ENCODE measurements around the gene TSHZ2.

TSHZ2 gene

GRCh38 chr20:52992632-52993031 is 20.5 kb downstream of the TSHZ2 start:
- Histone ChIP-seq H3K9ac (ENCODE audit: low read length in 5 of 5) (no peak overlapping the region), H3K4me1 (ENCODE audit: control insufficient read depth in 5 of 5, insufficient read depth in 5 of 5, low read length in 5 of 5) (peaks cover 0 to 35% (median 13%) of the 10 kb centered on the region in 5 donors), H3K36me3 (ENCODE audit: control insufficient read depth in 5 of 5, insufficient read depth in 5 of 5, low read length in 5 of 5) (peaks cover 0 to 5% (median 0%) of the 10 kb centered on the region in 5 donors), H3K27ac (ENCODE audit: low read depth, low read length) (peak overlapping the region; percentile 64), H3K27me3 (ENCODE audit: control insufficient read depth in 5 of 5, insufficient read depth in 4 of 5, low read length in 5 of 5) (no peaks in the 10 kb centered on the region), H3K9me3 (ENCODE audit: control insufficient read depth in 5 of 5, low read length in 5 of 5) (no peaks in the 10 kb centered on the region), H3K4me3 (ENCODE audit: low read depth in 1 of 5, low read length in 5 of 5) (no peak overlapping the region)

DNA sequence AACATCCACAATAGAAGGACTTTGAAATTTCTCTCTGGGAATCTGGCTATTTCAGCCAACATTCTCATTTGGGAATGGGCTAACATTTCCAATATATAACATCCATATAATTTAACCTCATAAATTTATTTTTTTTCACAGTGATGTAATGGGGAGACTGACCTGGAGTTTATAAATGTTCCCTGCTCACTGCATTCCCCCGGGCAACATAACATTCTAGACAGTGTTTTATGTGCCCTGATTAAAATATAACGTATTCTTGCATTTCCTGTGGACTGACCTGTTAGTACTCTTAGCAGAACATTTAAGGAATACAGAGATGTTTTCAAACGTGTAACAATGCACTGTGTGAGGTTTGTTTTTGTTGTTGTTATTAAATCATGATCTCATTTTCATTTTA is 20.9 kb downstream of the TSHZ2 start:
- no peaks in the 10 kb centered on the region for H3K27me3 ChIP-seq (ENCODE audit: control insufficient read depth in 5 of 5, insufficient read depth in 4 of 5, low read length in 5 of 5)
- H3K4me3 ChIP-seq (ENCODE audit: low read depth in 1 of 5, low read length in 5 of 5): no peak overlapping the region
- H3K27ac ChIP-seq (ENCODE audit: low read depth, low read length): peak overlapping the region; percentile 64
- peak overlapping the region in 1 of 5 donors; percentile 7 for H3K9ac ChIP-seq (ENCODE audit: low read length in 5 of 5)
- peaks cover 0 to 35% (median 13%) of the 10 kb centered on the region in 5 donors for H3K4me1 ChIP-seq (ENCODE audit: control insufficient read depth in 5 of 5, insufficient read depth in 5 of 5, low read length in 5 of 5)
- peaks cover 0 to 5% (median 0%) of the 10 kb centered on the region in 5 donors for H3K36me3 ChIP-seq (ENCODE audit: control insufficient read depth in 5 of 5, insufficient read depth in 5 of 5, low read length in 5 of 5)
- H3K9me3 ChIP-seq (ENCODE audit: control insufficient read depth in 5 of 5, low read length in 5 of 5): no peaks in the 10 kb centered on the region

DNA sequence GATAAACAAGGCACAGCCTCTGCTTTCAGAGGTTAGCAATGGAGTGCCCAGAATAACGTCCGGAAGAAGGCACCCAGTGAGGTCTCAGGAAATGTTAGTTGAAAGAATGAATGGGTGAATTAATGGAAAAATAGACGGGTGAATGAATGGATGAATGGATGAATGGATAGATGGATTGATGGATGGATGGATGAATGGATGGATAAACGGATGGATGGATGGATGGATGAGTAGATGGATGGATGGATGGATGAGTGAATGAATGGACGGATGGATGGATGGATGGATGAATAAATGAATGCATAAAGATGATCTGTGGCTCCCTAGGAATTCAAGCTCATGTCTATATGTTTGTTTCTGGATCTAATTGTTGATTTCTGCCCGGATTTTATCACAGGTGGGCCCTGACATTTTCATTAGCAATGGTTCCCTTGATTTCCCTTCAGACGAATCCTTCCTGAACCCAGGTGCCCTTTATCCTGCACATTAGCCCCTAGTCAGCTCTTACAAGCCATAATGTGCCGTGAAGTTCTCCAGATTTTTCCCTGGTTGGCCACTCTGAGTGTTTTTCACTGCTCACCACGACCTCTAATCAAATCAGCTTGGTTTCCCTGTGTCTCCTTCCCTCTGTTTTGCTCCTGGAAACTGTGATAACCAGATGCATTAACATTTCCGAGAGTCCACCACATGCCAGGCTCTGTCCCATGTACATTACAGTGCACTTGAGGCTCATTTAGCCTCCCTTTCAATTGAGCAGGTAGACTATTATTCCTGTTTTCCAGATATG is 22.2 kb downstream of the TSHZ2 start:
- no peak overlapping the region for H3K9ac ChIP-seq (ENCODE audit: low read length in 5 of 5)
- H3K9me3 ChIP-seq (ENCODE audit: control insufficient read depth in 5 of 5, low read length in 5 of 5): no peaks in the 10 kb centered on the region
- no peaks in the 10 kb centered on the region for H3K27me3 ChIP-seq (ENCODE audit: control insufficient read depth in 5 of 5, insufficient read depth in 4 of 5, low read length in 5 of 5)
- H3K4me1 ChIP-seq (ENCODE audit: control insufficient read depth in 5 of 5, insufficient read depth in 5 of 5, low read length in 5 of 5): peaks cover 0 to 27% (median 13%) of the 10 kb centered on the region in 5 donors
- peak overlapping the region; percentile 18 for H3K27ac ChIP-seq (ENCODE audit: low read depth, low read length)
- no peak overlapping the region for H3K4me3 ChIP-seq (ENCODE audit: low read depth in 1 of 5, low read length in 5 of 5)
- H3K36me3 ChIP-seq (ENCODE audit: control insufficient read depth in 5 of 5, insufficient read depth in 5 of 5, low read length in 5 of 5): peaks cover 0 to 5% (median 0%) of the 10 kb centered on the region in 5 donors

DNA sequence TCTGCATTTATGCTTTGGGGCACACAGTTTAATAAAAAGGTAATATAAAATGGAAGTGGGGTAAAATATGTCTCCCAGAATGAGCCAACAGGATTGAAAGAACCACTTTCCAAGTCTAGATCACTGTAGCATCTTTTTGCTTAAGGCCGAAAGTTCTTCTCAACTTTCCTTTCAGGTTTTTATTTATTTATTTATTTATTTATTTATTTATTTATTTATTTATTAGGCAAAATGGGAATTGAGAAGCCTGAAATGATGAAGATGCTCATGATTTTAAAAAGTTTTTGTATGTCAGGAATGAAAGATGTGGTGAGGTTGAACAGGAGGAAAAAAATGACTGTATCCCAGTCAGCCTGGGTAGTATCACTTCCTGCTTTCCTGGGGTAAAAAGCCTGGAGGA is 24.0 kb downstream of the TSHZ2 start:
- Histone ChIP-seq H3K36me3 (ENCODE audit: control insufficient read depth in 5 of 5, insufficient read depth in 5 of 5, low read length in 5 of 5) (peaks cover 0 to 5% (median 0%) of the 10 kb centered on the region in 5 donors), H3K9ac (ENCODE audit: low read length in 5 of 5) (no peak overlapping the region), H3K4me3 (ENCODE audit: low read depth in 1 of 5, low read length in 5 of 5) (no peak overlapping the region), H3K4me1 (ENCODE audit: control insufficient read depth in 5 of 5, insufficient read depth in 5 of 5, low read length in 5 of 5) (peaks cover 0 to 33% (median 17%) of the 10 kb centered on the region in 5 donors), H3K27ac (ENCODE audit: low read depth, low read length) (no peak overlapping the region), H3K27me3 (ENCODE audit: control insufficient read depth in 5 of 5, insufficient read depth in 4 of 5, low read length in 5 of 5) (no peaks in the 10 kb centered on the region), H3K9me3 (ENCODE audit: control insufficient read depth in 5 of 5, low read length in 5 of 5) (no peaks in the 10 kb centered on the region)

- H3K4me1 ChIP-seq (ENCODE audit: control insufficient read depth in 5 of 5, insufficient read depth in 5 of 5, low read length in 5 of 5): peaks cover 0 to 34% (median 19%) of the 10 kb centered on the region in 5 donors
- no peaks in the 10 kb centered on the region for H3K9me3 ChIP-seq (ENCODE audit: control insufficient read depth in 5 of 5, low read length in 5 of 5)
- H3K9ac ChIP-seq (ENCODE audit: low read length in 5 of 5): no peak overlapping the region
- H3K4me3 ChIP-seq (ENCODE audit: low read depth in 1 of 5, low read length in 5 of 5): no peak overlapping the region
- no peak overlapping the region for H3K27ac ChIP-seq (ENCODE audit: low read depth, low read length)
- no peaks in the 10 kb centered on the region for H3K27me3 ChIP-seq (ENCODE audit: control insufficient read depth in 5 of 5, insufficient read depth in 4 of 5, low read length in 5 of 5)
- peaks cover 0 to 5% (median 0%) of the 10 kb centered on the region in 5 donors for H3K36me3 ChIP-seq (ENCODE audit: control insufficient read depth in 5 of 5, insufficient read depth in 5 of 5, low read length in 5 of 5)
These were observed 24.5 kb downstream of the TSHZ2 start for GRCh38 chr20:52996658-52997057.

GRCh38 chr20:52998268-52998667 is 26.1 kb downstream of the TSHZ2 start:
- Histone ChIP-seq H3K4me1 (ENCODE audit: control insufficient read depth in 5 of 5, insufficient read depth in 5 of 5, low read length in 5 of 5) (peaks cover 0 to 25% (median 14%) of the 10 kb centered on the region in 5 donors), H3K27ac (ENCODE audit: low read depth, low read length) (no peak overlapping the region), H3K36me3 (ENCODE audit: control insufficient read depth in 5 of 5, insufficient read depth in 5 of 5, low read length in 5 of 5) (peaks cover 0 to 5% (median 0%) of the 10 kb centered on the region in 5 donors), H3K4me3 (ENCODE audit: low read depth in 1 of 5, low read length in 5 of 5) (no peak overlapping the region), H3K9ac (ENCODE audit: low read length in 5 of 5) (no peak overlapping the region), H3K27me3 (ENCODE audit: control insufficient read depth in 5 of 5, insufficient read depth in 4 of 5, low read length in 5 of 5) (no peaks in the 10 kb centered on the region), H3K9me3 (ENCODE audit: control insufficient read depth in 5 of 5, low read length in 5 of 5) (no peaks in the 10 kb centered on the region)

GRCh38 chr20:52999040-52999439 is 26.9 kb downstream of the TSHZ2 start:
- H3K9ac ChIP-seq (ENCODE audit: low read length in 5 of 5): no peak overlapping the region
- H3K4me1 ChIP-seq (ENCODE audit: control insufficient read depth in 5 of 5, insufficient read depth in 5 of 5, low read length in 5 of 5): peaks cover 0 to 23% (median 14%) of the 10 kb centered on the region in 5 donors
- H3K9me3 ChIP-seq (ENCODE audit: control insufficient read depth in 5 of 5, low read length in 5 of 5): no peaks in the 10 kb centered on the region
- H3K36me3 ChIP-seq (ENCODE audit: control insufficient read depth in 5 of 5, insufficient read depth in 5 of 5, low read length in 5 of 5): peaks cover 0 to 5% (median 0%) of the 10 kb centered on the region in 5 donors
- H3K27me3 ChIP-seq (ENCODE audit: control insufficient read depth in 5 of 5, insufficient read depth in 4 of 5, low read length in 5 of 5): no peaks in the 10 kb centered on the region
- H3K27ac ChIP-seq (ENCODE audit: low read depth, low read length): no peak overlapping the region
- H3K4me3 ChIP-seq (ENCODE audit: low read depth in 1 of 5, low read length in 5 of 5): no peak overlapping the region

GRCh38 chr20:53001498-53002301 is 29.5 kb downstream of the TSHZ2 start:
- Histone ChIP-seq H3K4me3 (ENCODE audit: low read depth in 1 of 5, low read length in 5 of 5) (no peak overlapping the region), H3K9ac (ENCODE audit: low read length in 5 of 5) (no peak overlapping the region), H3K27ac (ENCODE audit: low read depth, low read length) (peak overlapping the region; percentile 33), H3K27me3 (ENCODE audit: control insufficient read depth in 5 of 5, insufficient read depth in 4 of 5, low read length in 5 of 5) (no peaks in the 10 kb centered on the region), H3K4me1 (ENCODE audit: control insufficient read depth in 5 of 5, insufficient read depth in 5 of 5, low read length in 5 of 5) (peaks cover 2 to 27% (median 15%) of the 10 kb centered on the region in 5 donors), H3K36me3 (ENCODE audit: control insufficient read depth in 5 of 5, insufficient read depth in 5 of 5, low read length in 5 of 5) (peaks cover 0 to under 1% (median 0%) of the 10 kb centered on the region in 5 donors), H3K9me3 (ENCODE audit: control insufficient read depth in 5 of 5, low read length in 5 of 5) (no peaks in the 10 kb centered on the region)

DNA sequence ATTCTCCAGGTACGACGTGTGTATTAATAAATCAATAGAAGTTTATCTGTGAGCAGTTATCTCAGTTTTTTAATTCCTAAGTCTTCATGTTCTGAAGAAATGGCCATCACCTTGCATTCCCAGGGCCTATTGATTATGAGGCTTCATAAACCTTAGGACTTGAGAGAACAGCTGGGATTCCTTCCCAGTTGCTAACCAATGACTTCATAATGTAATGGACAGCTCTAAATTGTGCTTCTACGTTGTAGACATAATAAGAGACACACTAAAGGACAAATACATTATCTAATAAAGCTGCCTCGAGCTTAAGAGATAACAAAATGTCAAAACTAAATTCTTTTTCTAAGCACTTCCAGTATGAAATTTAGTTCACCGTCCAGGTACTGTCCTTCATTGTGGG is 30.6 kb downstream of the TSHZ2 start:
- Histone ChIP-seq H3K27me3 (ENCODE audit: control insufficient read depth in 5 of 5, insufficient read depth in 4 of 5, low read length in 5 of 5) (no peaks in the 10 kb centered on the region), H3K27ac (ENCODE audit: low read depth, low read length) (no peak overlapping the region)

More for the DNA sequence above, 30.6 kb downstream of the TSHZ2 start:
- H3K36me3 ChIP-seq (ENCODE audit: control insufficient read depth in 5 of 5, insufficient read depth in 5 of 5, low read length in 5 of 5): no peaks in the 10 kb centered on the region
- peaks cover 2 to 27% (median 15%) of the 10 kb centered on the region in 5 donors for H3K4me1 ChIP-seq (ENCODE audit: control insufficient read depth in 5 of 5, insufficient read depth in 5 of 5, low read length in 5 of 5)
- no peak overlapping the region for H3K9ac ChIP-seq (ENCODE audit: low read length in 5 of 5)
- no peaks in the 10 kb centered on the region for H3K9me3 ChIP-seq (ENCODE audit: control insufficient read depth in 5 of 5, low read length in 5 of 5)
- no peak overlapping the region for H3K4me3 ChIP-seq (ENCODE audit: low read depth in 1 of 5, low read length in 5 of 5)
